Esophagus (tissue), 2 donors: ENCODE measurements around the gene JTB. TPM values are rescaled to one million over a fixed set of nuclear protein-coding genes. Genes with fewer than 3 reads are reported as not detected.

Experiments
- H3K27ac ChIP-seq, 2 donors: one replicate each; pipeline ENCODE4 v1.5.1; 2013; ENCODE audit warnings: low read depth in 2 of 2, mild to moderate bottlenecking in 2 of 2, inconsistent platforms in 1 of 2, low read length in 1 of 2, moderate library complexity in 1 of 2
- H3K27me3 ChIP-seq, 2 donors: one replicate each; pipeline ENCODE4 v1.6.1; 2013; ENCODE audit warnings: low read length in 2 of 2, control low read depth in 1 of 2, mild to moderate bottlenecking in 1 of 2; ENCODE audit not compliant: insufficient read depth in 2 of 2, control insufficient read depth in 1 of 2
- H3K36me3 ChIP-seq, 2 donors: one replicate each; pipeline ENCODE4 v1.6.1; 2013; ENCODE audit warnings: low read length in 1 of 2; ENCODE audit not compliant: control insufficient read depth in 2 of 2, insufficient read depth in 2 of 2
- H3K4me1 ChIP-seq, 2 donors: one replicate each; pipeline ENCODE4 v1.6.1; 2013; ENCODE audit warnings: low read length in 1 of 2; ENCODE audit not compliant: control insufficient read depth in 2 of 2, insufficient read depth in 2 of 2
- H3K4me3 ChIP-seq, 2 donors: one replicate each; pipeline ENCODE4 v1.5.1; 2013; ENCODE audit warnings: low read length in 2 of 2, mild to moderate bottlenecking in 2 of 2, low read depth in 1 of 2, moderate library complexity in 1 of 2
- H3K9me3 ChIP-seq, 2 donors: one replicate each; pipeline ENCODE4 v1.6.1; 2013; ENCODE audit warnings: mild to moderate bottlenecking in 2 of 2, low read depth in 1 of 2, low read length in 1 of 2, moderate library complexity in 1 of 2; ENCODE audit not compliant: control insufficient read depth in 2 of 2, insufficient read depth in 1 of 2
- WGBS, 2 donors: extraction: QIAGEN DNeasy Blood & Tissue Kit; methylation state at CpG; one replicate each; pipeline ENCODE4 v1.1.7; 2013; 5-methylcytosine and 5-hydroxymethylcytosine counted together
- polyA plus RNA-seq, 2 donors: library from polyadenylated mRNA; stranded (reverse); fragments of 200-250 nt; gene quantifications; one replicate each; pipeline ENCODE4 v1.2.3, GENCODE V29; 2013
- donor health status: healthy with polysubstance abuse.
- donor health status: Bipolar disorder and iron deficiency.

The JTB gene
- polyA plus RNA-seq, 2 donors: 79.1 to 134 TPM

DNA sequence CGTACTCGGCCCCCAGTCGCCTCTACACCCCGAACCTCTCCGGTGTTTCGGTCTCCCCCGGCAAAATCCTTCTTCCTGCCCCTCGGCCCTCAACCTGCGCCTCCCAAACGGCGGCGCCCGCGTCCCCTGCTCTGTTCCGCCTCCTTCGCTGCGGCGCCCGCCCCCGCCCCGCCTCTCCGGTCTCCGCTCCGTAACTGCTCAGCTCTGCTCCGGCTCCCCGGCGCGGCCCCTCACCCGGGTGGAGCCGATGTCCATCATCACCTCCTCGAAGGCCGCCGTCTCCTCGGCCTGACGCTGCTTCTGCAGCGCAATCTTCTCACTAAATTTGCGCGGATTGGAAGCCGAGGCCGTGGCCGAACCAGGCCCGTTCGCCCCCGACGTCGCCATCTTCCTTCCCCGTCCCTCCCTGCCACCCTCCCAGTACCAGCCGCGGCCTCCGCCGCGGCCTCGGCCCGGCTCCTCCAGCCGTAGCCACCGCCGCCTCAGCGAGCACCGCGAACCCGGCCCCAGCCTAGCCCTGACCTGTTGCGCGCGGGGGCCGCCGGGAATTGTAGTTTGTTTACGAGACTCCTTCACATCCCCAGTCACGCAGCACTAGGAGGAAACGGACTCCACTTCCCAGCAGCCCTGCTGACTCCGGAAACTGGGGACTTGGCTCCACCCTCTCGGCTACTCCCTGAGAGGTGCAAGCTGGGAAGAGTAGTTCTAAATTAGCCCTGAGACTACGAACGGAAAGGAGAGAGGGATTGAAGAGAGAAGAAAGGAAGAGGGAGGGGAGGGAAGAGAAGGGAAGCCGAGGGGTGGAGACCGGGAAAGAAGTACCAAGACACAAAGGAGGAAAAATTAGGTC lies 19.1 kb downstream of the JTB start, which contains the start of gene CRTC2:
Gene CRTC2 (minus strand): TSS at position 502 of the 850 bp plus-strand sequence. CDS start 115 bp downstream, at position 387.
- H3K9me3 ChIP-seq: no peaks in the 10 kb centered on the region
- peak within 1 kb of the TSS; percentile 83 to 95 for H3K4me3 ChIP-seq
- H3K27me3 ChIP-seq: no peaks in the 10 kb centered on the region
- H3K4me1 ChIP-seq: peaks cover 7 to 24% of the 10 kb centered on the region in 2 donors
- 0% methylated on average over 69 to 74 of the region's 75 CpGs for WGBS, 2 donors
- H3K36me3 ChIP-seq: peaks cover 0 to 12% of the 10 kb centered on the region in 2 donors
- peak within 1 kb of the TSS; percentile 96 to 97 for H3K27ac ChIP-seq

DNA sequence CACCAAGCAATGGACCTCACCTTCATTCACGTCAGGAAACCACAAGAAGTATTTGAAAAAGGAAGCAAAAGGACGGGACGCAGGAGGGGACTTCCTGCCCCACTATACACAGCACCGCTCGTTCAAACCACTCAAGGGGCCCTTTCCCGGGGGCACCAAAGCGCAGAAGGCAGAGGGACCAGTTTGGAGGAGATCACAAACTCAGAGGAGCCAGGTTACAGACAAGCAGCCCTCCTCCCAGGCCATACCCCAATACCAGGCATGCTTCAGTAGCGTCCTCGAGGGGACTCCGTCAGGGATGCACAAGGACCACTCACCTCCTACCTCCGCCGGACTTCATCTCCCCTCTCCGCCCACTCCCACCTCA lies 19.7 kb downstream of the JTB start:
- 0% methylated on average over 13 of the region's 13 CpGs for WGBS, 2 donors
- Histone ChIP-seq H3K27me3 (no peaks in the 10 kb centered on the region), H3K9me3 (no peaks in the 10 kb centered on the region), H3K4me3 (peak overlapping the region; percentile 83 to 95), H3K27ac (peak overlapping the region; percentile 96 to 97), H3K36me3 (peaks cover 0 to 12% of the 10 kb centered on the region in 2 donors), H3K4me1 (peaks cover 4 to 24% of the 10 kb centered on the region in 2 donors)

DNA sequence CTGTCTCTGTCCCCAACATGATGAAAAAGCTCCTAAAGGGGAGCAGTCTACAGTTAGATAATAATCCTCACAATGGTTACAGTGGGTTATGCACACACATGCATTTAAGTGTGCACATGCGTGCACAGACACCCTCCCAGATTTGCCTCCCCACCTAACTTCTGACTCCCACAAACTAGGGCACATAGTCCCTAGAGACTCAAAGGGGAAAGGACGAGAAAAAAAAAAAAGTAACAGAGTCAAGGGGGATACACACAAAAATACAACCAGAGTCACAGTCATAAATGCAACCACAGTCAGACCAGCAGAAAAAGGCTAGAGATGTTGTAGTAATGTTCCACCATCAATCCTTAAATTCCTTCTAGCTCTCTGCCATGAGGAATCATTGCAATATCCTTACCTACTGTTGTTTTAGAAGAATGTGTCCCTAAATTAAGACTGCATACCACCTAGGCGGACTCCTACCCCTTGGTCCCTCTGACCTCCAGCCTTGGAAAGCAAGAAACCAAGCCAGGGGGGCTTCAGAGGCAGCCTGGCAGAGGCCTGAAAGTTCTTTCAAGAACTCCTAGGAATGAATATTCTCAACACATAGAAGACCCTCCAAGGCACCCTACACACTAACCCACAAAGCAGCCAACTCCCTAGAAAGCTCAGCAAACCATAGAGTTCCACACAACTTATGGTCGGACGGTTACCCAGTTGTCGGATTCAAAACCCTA lies 20.3 kb downstream of the JTB start:
- Histone ChIP-seq H3K36me3 (peaks cover 5 to 18% of the 10 kb centered on the region in 2 donors), H3K4me3 (peak overlapping the region; percentile 83 to 95), H3K27me3 (no peaks in the 10 kb centered on the region), H3K4me1 (peaks cover 4 to 19% of the 10 kb centered on the region in 2 donors), H3K27ac (peak overlapping the region; percentile 96 to 97), H3K9me3 (no peaks in the 10 kb centered on the region)
- 27 to 29% methylated on average over 6 of the region's 6 CpGs for WGBS, 2 donors

DNA sequence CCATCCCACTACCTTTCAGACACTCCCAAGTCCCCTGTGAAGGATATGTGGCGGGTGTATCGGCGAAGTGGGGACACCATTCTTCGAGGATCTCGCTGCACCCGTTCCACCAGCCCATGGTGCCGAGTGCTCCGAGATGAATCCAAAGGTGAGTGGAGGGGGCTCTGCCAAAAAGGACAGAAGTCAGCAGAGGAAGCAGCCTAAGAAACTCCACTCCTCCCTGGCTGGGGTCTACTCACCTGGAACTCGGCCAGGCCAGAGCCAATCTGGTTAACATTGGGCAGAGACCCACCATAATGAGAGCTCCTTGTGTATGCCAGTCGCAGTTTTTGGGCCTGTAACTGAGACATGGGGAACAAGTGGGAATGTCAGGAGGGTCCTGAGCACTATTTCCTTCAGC lies 22.6 kb downstream of the JTB start:
- WGBS, 2 donors: 93 to 94% methylated on average over 10 of the region's 10 CpGs
- H3K36me3 ChIP-seq: peaks cover 13 to 30% of the 10 kb centered on the region in 2 donors
- no peaks in the 10 kb centered on the region for H3K27me3 ChIP-seq
- H3K9me3 ChIP-seq: no peaks in the 10 kb centered on the region
- no peak overlapping the region for H3K27ac ChIP-seq
- peaks cover 4 to 10% of the 10 kb centered on the region in 2 donors for H3K4me1 ChIP-seq
- no peak overlapping the region for H3K4me3 ChIP-seq

DNA sequence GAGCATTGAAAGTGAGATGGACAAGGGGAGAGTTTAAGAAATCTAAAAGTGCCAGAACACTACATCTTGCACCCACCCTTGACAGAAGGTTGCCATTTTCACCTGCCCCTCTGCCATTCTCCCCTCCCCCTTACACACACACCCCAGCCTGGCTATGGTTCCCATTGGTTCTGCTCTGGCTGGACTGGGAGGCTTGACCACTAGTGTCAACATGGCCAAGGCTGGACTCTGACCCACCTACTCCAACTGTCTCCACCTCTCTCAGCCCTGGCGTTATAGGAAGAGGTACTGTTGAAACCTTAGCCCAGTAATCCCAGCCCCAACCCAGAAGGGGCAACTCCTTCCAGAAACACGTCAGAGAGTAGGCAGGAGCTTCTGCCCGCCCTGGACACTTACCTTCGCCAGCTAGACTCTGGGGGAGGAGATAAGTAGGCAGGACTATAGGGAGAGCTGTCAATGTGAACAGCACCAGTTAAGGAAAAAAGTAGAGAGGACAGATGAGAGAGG lies 23.6 kb downstream of the JTB start:
- WGBS, 2 donors: 76 to 77% methylated on average over 4 of the region's 4 CpGs
- Histone ChIP-seq H3K27me3 (no peaks in the 10 kb centered on the region), H3K4me1 (peaks cover 4 to 10% of the 10 kb centered on the region in 2 donors), H3K27ac (no peak overlapping the region), H3K36me3 (peaks cover 13 to 30% of the 10 kb centered on the region in 2 donors), H3K4me3 (no peak overlapping the region), H3K9me3 (no peaks in the 10 kb centered on the region)

DNA sequence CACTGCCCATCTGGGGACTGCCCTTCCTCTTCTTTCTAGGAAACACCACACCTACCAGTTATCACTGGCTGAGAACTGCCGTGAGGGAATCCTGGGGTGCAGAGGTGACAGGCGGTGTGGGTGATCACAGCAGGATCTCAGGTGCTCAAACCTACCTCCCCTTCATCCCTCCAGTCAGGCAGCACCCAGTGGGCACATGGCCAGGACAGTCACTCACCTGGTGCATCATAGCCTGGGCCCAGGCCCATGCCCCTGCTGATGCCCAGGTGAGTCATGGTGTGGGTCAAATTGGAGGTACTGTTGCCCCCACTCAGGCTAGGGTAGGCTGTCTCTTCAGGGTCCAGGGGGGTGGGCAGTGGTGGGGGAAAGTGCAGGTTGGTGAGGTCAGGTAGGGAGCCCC lies 25.7 kb downstream of the JTB start:
- Histone ChIP-seq H3K27ac (no peak overlapping the region), H3K4me1 (peaks cover 4 to 8% of the 10 kb centered on the region in 2 donors), H3K9me3 (no peaks in the 10 kb centered on the region), H3K36me3 (peaks cover 13 to 42% of the 10 kb centered on the region in 2 donors), H3K27me3 (no peaks in the 10 kb centered on the region), H3K4me3 (no peak overlapping the region)
- 84 to 92% methylated on average over 2 of the region's 2 CpGs for WGBS, 2 donors

DNA sequence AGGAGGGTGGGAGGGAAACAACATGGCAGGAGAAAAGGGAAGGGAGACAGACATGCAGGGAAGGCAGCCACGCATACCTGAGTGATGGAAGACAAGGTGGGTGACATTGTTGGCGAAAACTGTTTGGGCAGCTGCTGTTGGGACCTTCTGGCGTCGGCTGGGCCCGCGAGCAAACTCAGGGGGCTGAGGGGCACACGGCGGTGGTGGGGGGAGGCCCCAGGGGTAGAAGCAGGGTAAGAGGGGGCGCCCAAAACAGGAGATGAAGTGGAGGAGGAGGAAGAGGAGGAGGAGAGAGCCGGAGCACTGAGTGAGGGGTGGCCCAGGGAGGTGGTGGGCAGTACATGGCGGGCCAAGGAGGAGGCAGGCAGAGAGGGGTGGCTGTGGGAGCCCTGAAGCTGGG lies 26.3 kb downstream of the JTB start:
- Histone ChIP-seq H3K27me3 (no peaks in the 10 kb centered on the region), H3K27ac (no peak overlapping the region), H3K4me1 (peaks cover 3 to 4% of the 10 kb centered on the region in 2 donors), H3K4me3 (no peak overlapping the region), H3K9me3 (no peaks in the 10 kb centered on the region), H3K36me3 (peaks cover 13 to 42% of the 10 kb centered on the region in 2 donors)
- 86 to 92% methylated on average over 11 of the region's 11 CpGs for WGBS, 2 donors

DNA sequence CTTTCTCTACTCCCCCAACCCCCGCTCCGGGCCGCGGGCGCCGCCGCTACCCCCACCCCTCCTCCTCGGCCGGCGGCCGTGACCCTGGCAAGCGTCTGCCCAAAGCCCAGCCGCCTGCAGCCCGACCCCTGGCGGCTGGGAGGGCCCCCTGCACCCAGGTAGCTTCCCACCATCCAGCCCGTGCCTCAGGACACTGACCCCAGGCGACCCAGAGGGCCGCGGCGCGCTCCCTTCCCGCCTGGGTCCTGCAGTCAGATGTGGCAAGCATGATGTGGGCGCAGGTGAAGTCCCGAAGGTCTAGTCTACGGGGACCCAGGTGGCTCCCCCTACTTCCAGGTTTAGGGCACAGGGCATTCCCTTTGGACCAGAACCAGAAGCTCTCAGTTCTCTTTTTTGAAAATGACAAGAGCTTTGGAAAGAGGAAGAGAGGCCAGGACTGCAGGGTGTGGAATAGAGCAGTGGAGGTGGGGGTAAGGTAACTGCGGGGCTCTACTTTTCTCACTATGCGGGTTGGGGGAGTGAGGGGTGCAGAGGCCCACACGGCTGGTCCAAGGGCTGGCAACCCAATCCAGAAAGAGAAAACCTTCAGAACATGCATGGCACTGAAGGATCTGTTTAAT lies 30.7 kb downstream of the JTB start, which contains the start of gene DENND4B:
Gene DENND4B (minus strand): TSS at position 97 of the 620 bp plus-strand sequence. CDS start 2,344 bp downstream, outside the sequence.
- Histone ChIP-seq H3K4me1 (peaks cover 0 to 15% of the 10 kb centered on the region in 2 donors), H3K4me3 (peak within 1 kb of the TSS; percentile 86 to 90), H3K9me3 (no peaks in the 10 kb centered on the region), H3K27me3 (no peaks in the 10 kb centered on the region), H3K36me3 (peaks cover 6 to 37% of the 10 kb centered on the region in 2 donors), H3K27ac (peak within 1 kb of the TSS; percentile 91 to 92)
- WGBS, 2 donors: 7 to 13% methylated on average over 20 to 28 of the region's 28 CpGs
